ENCODE measurements around the gene GNAS-AS1.

Gene GNAS-AS1

DNA sequence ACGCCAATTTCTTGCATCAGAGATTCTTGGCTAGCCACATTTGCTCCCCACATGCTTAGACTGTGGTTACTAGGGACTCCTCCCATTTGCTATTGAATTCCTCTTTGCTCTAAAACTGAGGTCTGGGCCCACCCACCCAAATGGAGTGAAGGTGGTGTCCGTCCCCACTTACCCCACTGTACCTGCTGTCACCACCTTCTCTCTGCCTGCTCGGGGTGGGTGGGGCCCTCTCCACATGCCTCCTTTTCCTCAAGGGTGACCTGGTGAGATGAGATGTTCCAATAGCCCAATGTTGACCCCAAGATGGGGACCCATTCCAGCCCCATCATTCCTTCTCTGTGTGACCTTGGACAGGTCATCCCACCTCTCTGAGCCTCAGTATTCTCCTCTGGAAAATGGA is 74.6 kb downstream of the GNAS-AS1 start:
- no peak for DNase-seq (ENCODE audit: low read depth)
- no peak for TF ChIP-seq CTCF (conservative IDR thresholded peaks at IDR 0.05; ENCODE audit: control insufficient read depth, insufficient read depth, low read depth, low read length)
- no peak overlapping the region for H3K4me3 ChIP-seq (ENCODE audit: control insufficient read depth, low read depth, low read length)

- no peak overlapping the region for H3K4me3 ChIP-seq (ENCODE audit: control insufficient read depth, low read depth, low read length)
- DNase-seq (ENCODE audit: low read depth), result no peak
- no peak for TF ChIP-seq CTCF (conservative IDR thresholded peaks at IDR 0.05; ENCODE audit: control insufficient read depth, insufficient read depth, low read depth, low read length)
These were observed 75.3 kb downstream of the GNAS-AS1 start for GRCh38 chr20:58775371-58775770.

GRCh38 chr20:58774667-58775263 is 75.9 kb downstream of the GNAS-AS1 start:
- no peak overlapping the region for H3K4me3 ChIP-seq (ENCODE audit: control insufficient read depth, low read depth, low read length)
- TF ChIP-seq CTCF (conservative IDR thresholded peaks at IDR 0.05; ENCODE audit: control insufficient read depth, insufficient read depth, low read depth, low read length), result no peak
- no peak for DNase-seq (ENCODE audit: low read depth)

GRCh38 chr20:58774214-58774613 is 76.5 kb downstream of the GNAS-AS1 start:
- H3K4me3 ChIP-seq (ENCODE audit: control insufficient read depth, low read depth, low read length), result no peak overlapping the region
- no peak for DNase-seq (ENCODE audit: low read depth)
- TF ChIP-seq CTCF (conservative IDR thresholded peaks at IDR 0.05; ENCODE audit: control insufficient read depth, insufficient read depth, low read depth, low read length), result no peak

DNA sequence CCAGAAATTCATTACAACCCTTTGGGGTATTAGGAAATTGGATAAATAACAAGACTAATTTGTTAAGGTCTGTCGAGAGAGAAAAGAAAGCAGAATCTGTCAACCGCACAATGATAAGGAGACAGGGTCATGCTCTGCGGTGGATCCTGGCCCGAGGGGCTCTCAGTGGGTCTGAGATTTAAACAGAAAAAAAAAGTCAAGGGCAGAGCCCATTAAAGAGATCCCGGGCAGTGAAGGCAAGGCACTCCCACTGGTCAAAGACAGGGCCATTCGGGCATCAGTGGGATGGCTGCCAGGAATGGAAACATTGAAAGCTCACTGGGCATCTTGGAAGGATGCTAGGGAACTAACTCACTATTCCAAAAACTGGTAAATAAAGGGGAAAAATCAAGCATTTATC is 77.9 kb downstream of the GNAS-AS1 start:
- DNase-seq (ENCODE audit: low read depth), result no peak
- H3K4me3 ChIP-seq (ENCODE audit: control insufficient read depth, low read depth, low read length), result no peak overlapping the region
- TF ChIP-seq CTCF (conservative IDR thresholded peaks at IDR 0.05; ENCODE audit: control insufficient read depth, insufficient read depth, low read depth, low read length), result no peak

Measured in fibroblast of mammary gland (primary cell).